Hepatocyte (in vitro differentiated cells): ENCODE measurements around the gene SFXN1. TPM values are rescaled to one million over a fixed set of nuclear protein-coding genes. Genes with fewer than 3 reads are reported as not detected.
"Not testable (repeated sequence)": the region's sequence is repeated elsewhere in the genome, so short reads cannot be mapped to it uniquely, and the experiment has no call there.

Source experiments
- DNase-seq: peaks from one replicate; pipeline ENCODE4 v3.0.0-alpha.2; 2016; ENCODE audit warnings: low spot score
- H2AFZ ChIP-seq: fragments of 200-600 bp; sonication (generic); 2 replicates; pipeline ENCODE4 v1.6.0; 2016; ENCODE audit warnings: antibody characterized with exemption, mild to moderate bottlenecking
- H3K27ac ChIP-seq: fragments of 200-600 bp; sonication (generic); 2 replicates; pipeline ENCODE4 v1.5.1; 2016; ENCODE audit warnings: mild to moderate bottlenecking
- H3K27me3 ChIP-seq: fragments of 200-600 bp; sonication (generic); 2 replicates; pipeline ENCODE4 v1.6.1; 2016
- H3K36me3 ChIP-seq: fragments of 200-600 bp; sonication (generic); replicated peaks from 2 replicates; pipeline ENCODE4 v1.5.1; 2016; ENCODE audit warnings: low read depth; ENCODE audit not compliant: insufficient read depth
- H3K4me1 ChIP-seq: fragments of 200-600 bp; sonication (generic); 2 replicates; pipeline ENCODE4 v1.5.1; 2016; ENCODE audit warnings: mild to moderate bottlenecking, moderate library complexity; ENCODE audit not compliant: insufficient read depth
- H3K4me2 ChIP-seq: fragments of 200-600 bp; sonication (generic); 2 replicates; pipeline ENCODE4 v1.6.0; 2016
- H3K4me3 ChIP-seq: fragments of 200-600 bp; sonication (generic); 2 replicates; pipeline ENCODE4 v1.5.1; 2016; ENCODE audit warnings: mild to moderate bottlenecking
- H3K79me2 ChIP-seq: fragments of 200-600 bp; sonication (generic); 2 replicates; pipeline ENCODE4 v1.6.0; 2017; ENCODE audit warnings: mild to moderate bottlenecking
- H3K9me2 ChIP-seq: fragments of 200-600 bp; sonication (generic); replicated peaks from 2 replicates; pipeline ENCODE4 v1.6.0; 2017; ENCODE audit warnings: mild to moderate bottlenecking; ENCODE audit not compliant: insufficient read depth
- H3K9me3 ChIP-seq: fragments of 200-600 bp; sonication (generic); 2 replicates; pipeline ENCODE4 v1.5.1; 2016; ENCODE audit warnings: low read depth, mild to moderate bottlenecking
- H4K20me1 ChIP-seq: fragments of 200-600 bp; sonication (generic); 2 replicates; pipeline ENCODE4 v1.6.0; 2016; ENCODE audit warnings: mild to moderate bottlenecking; ENCODE audit not compliant: insufficient read depth, poor library complexity, severe bottlenecking
- CTCF ChIP-seq: fragments of 200-600 bp; sonication (generic); IDR thresholded peaks from 2 replicates; pipeline ENCODE4 v1.5.1; 2016; ENCODE audit warnings: antibody characterized with exemption, mild to moderate bottlenecking; ENCODE audit not compliant: poor library complexity
- EZH2 ChIP-seq: fragments of 200-600 bp; sonication (generic); IDR thresholded peaks from 2 replicates; pipeline ENCODE4 v1.6.1; 2016; ENCODE audit warnings: antibody characterized with exemption, mild to moderate bottlenecking, borderline replicate concordance
- EZH2phosphoT487 ChIP-seq: fragments of 200-600 bp; sonication (generic); IDR thresholded peaks from one replicate; pipeline ENCODE4 v1.6.1; 2018; ENCODE audit warnings: antibody characterized with exemption, mild to moderate bottlenecking, low read depth, moderate library complexity; ENCODE audit not compliant: unreplicated experiment, severe bottlenecking
- WGBS: methylation state at CpG from one replicate; pipeline ENCODE4 v1.1.6; 2016; ENCODE audit warnings: low lambda C conversion rate; ENCODE audit errors: missing lambda C conversion rate; 5-methylcytosine and 5-hydroxymethylcytosine counted together
- polyA plus RNA-seq: library from polyadenylated mRNA; unstranded; fragments of >200 nt; fragmentation: Nextera tagmentation; extraction: Ambion mirVana; gene quantifications from 2 replicates; pipeline ENCODE4 v1.2.1, GENCODE V29; 2016
- total RNA-seq: library from RNA; depleted of rRNA; stranded (reverse); fragments of >200 nt; gene quantifications from 2 replicates; pipeline ENCODE4 v1.2.3, GENCODE V29; 2014

The SFXN1 gene
- total and polyA plus RNA-seq, 2 experiments from 2014 or later, result 57.0 to 110 TPM

DNA sequence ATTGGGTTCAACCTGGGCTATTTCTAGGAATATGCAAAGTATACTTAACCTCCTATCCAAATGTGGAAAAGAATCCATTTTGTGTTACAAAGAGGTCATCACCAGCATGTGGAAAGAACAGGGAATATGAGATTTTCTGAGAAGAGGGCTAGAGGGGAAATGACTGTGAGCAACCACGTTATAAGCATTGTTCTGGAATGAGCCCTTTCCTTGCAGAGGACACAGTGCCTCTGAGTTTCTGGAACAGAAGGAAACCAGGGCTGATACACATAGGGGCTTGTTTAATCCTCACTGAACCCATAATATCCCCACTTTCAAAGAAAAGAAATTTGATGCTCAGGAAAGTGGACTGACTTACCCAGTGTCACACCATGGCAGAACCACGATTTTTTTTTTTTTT lies 53.0 kb downstream of the SFXN1 start:
- H3K4me2 ChIP-seq, result no peak overlapping the region
- H3K9me3 ChIP-seq, result no peaks in the 10 kb centered on the region
- no peak overlapping the region for H3K4me3 ChIP-seq
- H3K27me3 ChIP-seq, result no peaks in the 10 kb centered on the region
- H3K27ac ChIP-seq, result no peak overlapping the region
- H3K36me3 ChIP-seq, result no peaks in the 10 kb centered on the region
- H3K79me2 ChIP-seq, result no peaks in the 10 kb centered on the region
- H3K9me2 ChIP-seq, result no peaks in the 10 kb centered on the region
- TF ChIP-seq EZH2 (no peak), CTCF (no peak), EZH2phosphoT487 (no peak)
- H4K20me1 ChIP-seq, result no peaks in the 10 kb centered on the region
- no peak for DNase-seq
- no peak overlapping the region for H2AFZ ChIP-seq
- H3K4me1 ChIP-seq, result no peaks in the 10 kb centered on the region
- WGBS, result 64% methylated on average over 2 of the region's 2 CpGs

- Histone ChIP-seq H3K4me2 (peak overlapping the region; percentile 72), H3K4me3 (no peak overlapping the region), H3K27ac (no peak overlapping the region), H3K4me1 (no peaks in the 10 kb centered on the region), H2AFZ (no peak overlapping the region), H3K79me2 (no peaks in the 10 kb centered on the region), H3K9me2 (no peaks in the 10 kb centered on the region), H3K36me3 (no peaks in the 10 kb centered on the region), H3K9me3 (no peaks in the 10 kb centered on the region), H4K20me1 (no peaks in the 10 kb centered on the region), H3K27me3 (no peaks in the 10 kb centered on the region)
- DNase-seq, result peak; percentile 94
- WGBS, result 6% methylated on average over 32 of the region's 32 CpGs
- TF ChIP-seq EZH2phosphoT487 (no peak), CTCF (peak; percentile 100), EZH2 (no peak)
Measured at GRCh38 chr5:175534070-175534932, 55.9 kb downstream of the SFXN1 start.

DNA sequence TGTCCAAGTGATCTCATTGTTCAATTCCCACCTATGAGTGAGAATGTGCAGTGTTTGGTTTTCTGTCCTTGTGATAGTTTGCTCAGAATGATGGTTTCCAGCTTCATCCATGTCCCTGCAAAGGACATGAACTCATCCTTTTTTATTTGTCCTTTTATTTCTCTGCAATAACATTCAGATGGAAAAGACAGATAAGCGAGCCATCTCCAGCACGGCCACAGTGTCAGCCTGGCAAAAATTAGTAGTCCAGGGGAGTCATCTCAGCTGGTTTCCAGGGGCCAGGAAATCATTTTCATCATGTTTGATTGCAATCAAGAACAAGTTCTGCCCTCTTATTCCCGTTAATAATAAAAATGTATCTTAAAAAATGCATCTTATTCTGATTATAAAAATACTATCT lies 57.0 kb downstream of the SFXN1 start:
- not testable (repeated sequence) for H3K4me1 ChIP-seq, H3K9me2 ChIP-seq, H3K27ac ChIP-seq, H4K20me1 ChIP-seq, H3K4me3 ChIP-seq, DNase-seq, H3K36me3 ChIP-seq, H3K79me2 ChIP-seq, H3K4me2 ChIP-seq, H2AFZ ChIP-seq, H3K27me3 ChIP-seq, H3K9me3 ChIP-seq
- WGBS, result 78% methylated on average over 3 of the region's 3 CpGs

DNA sequence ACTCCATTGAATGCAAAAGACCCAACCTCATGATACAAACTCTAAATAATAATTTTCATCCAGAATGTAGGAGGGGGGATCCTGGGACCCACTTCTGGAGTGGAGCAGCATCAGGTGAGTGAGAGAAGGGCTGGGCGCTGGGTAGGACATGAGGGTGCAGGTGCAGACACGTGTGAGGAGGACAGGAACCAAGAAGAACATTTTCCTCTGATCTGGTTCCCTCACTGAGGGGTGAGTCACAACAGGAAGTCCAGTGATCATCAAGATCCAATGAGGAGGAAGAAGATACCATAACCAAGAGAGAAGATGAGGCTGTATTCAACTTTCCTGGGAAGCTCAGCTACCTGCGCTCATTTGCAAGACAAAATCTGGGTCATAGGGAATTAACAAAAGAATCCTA lies 57.4 kb downstream of the SFXN1 start:
- Histone ChIP-seq H4K20me1 (no peaks in the 10 kb centered on the region), H3K27ac (no peak overlapping the region), H3K27me3 (no peaks in the 10 kb centered on the region), H3K4me2 (no peak overlapping the region), H3K9me2 (no peaks in the 10 kb centered on the region), H3K4me1 (no peaks in the 10 kb centered on the region), H3K9me3 (no peaks in the 10 kb centered on the region), H3K4me3 (no peak overlapping the region), H2AFZ (no peak overlapping the region), H3K36me3 (no peaks in the 10 kb centered on the region), H3K79me2 (no peaks in the 10 kb centered on the region)
- DNase-seq, result no peak
- TF ChIP-seq EZH2phosphoT487, result no peak
- TF ChIP-seq CTCF, result no peak
- no peak for TF ChIP-seq EZH2
- WGBS, result 86% methylated on average over 3 of the region's 3 CpGs
